K562 (cell line): ENCODE data around the gene KCNMB1.

Experiments
- KAT7 ChIP-seq: sonication (generic); formaldehyde crosslinking; IDR thresholded peaks from 2 replicates; pipeline ENCODE4 v1.8.0; 2022; ENCODE audit warnings: missing genetic modification reagents, mild to moderate bottlenecking, borderline replicate concordance
- POLR2A ChIP-seq: fragments of 450-650 bp; conservative IDR thresholded peaks from 2 replicates; pipeline ENCODE4 v1.6.1; 2016
- SMC3 ChIP-seq: conservative IDR thresholded peaks from 2 replicates; pipeline ENCODE4 v1.6.1; 2011; ENCODE audit warnings: low read depth, low read length, improper control_type of control experiment; ENCODE audit not compliant: insufficient read depth
- SNAPC5 ChIP-seq: fragments of 250-450 bp; sonication (Bioruptor Pico); IDR thresholded peaks from 2 replicates; pipeline ENCODE4 v1.8.0; 2021; ENCODE audit warnings: moderate library complexity, mild to moderate bottlenecking, inconsistent platforms
- TAF15 ChIP-seq: fragments of 200-400 bp; formaldehyde crosslinking; IDR thresholded peaks from 2 replicates; pipeline ENCODE4 v1.6.1; 2017; ENCODE audit warnings: mild to moderate bottlenecking, low read depth, low read length, moderate library complexity
- U2AF2 ChIP-seq: fragments of 200-400 bp; formaldehyde crosslinking; optimal IDR thresholded peaks from 2 replicates; pipeline ENCODE3; 2017; ENCODE audit warnings: low read depth, mild to moderate bottlenecking, low read length
- ZNF764 ChIP-seq: fragments of 250-450 bp; sonication (Bioruptor Pico); IDR thresholded peaks from 2 replicates; pipeline ENCODE4 v1.4.0; 2020; ENCODE audit warnings: low read depth, mild to moderate bottlenecking, moderate library complexity
- TF ChIP-seq, protein P1 (sequence below): sonication (generic); formaldehyde crosslinking; IDR thresholded peaks from 2 replicates; pipeline ENCODE4 v1.8.1; 2023; ENCODE audit warnings: mild to moderate bottlenecking, missing genetic modification reagents

GRCh38 chr5:170365831-170366230 lies 23.3 kb downstream of the KCNMB1 start:
- TF ChIP-seq SMC3 (no peak), KAT7 (no peak), ZNF764 (CRISPR knock-in tag) (no peak), TAF15 (no peak), U2AF2 (no peak), POLR2A (no peak), SNAPC5 (CRISPR knock-in tag) (no peak)
- TF ChIP-seq, protein P1, sequence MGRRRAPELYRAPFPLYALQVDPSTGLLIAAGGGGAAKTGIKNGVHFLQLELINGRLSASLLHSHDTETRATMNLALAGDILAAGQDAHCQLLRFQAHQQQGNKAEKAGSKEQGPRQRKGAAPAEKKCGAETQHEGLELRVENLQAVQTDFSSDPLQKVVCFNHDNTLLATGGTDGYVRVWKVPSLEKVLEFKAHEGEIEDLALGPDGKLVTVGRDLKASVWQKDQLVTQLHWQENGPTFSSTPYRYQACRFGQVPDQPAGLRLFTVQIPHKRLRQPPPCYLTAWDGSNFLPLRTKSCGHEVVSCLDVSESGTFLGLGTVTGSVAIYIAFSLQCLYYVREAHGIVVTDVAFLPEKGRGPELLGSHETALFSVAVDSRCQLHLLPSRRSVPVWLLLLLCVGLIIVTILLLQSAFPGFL, result no peak
